Body of pancreas (tissue), 4 donors: ENCODE results near the gene TUBB2A. TPM values are rescaled to one million over a fixed set of nuclear protein-coding genes. Genes with fewer than 3 reads are reported as not detected.
"Not testable (repeated sequence)": the region's sequence is repeated elsewhere in the genome, so short reads cannot be mapped to it uniquely, and the experiment has no call there.

Source experiments
- ATAC-seq: fragments of 150-250 bp; one replicate; pipeline ENCODE4 v1.9.1; 2016
- DNase-seq, 4 donors: peaks; one replicate each; pipeline ENCODE4 v3.0.0-alpha.2; 2019
- H3K27ac ChIP-seq, 4 donors: fragments of 200-600 bp; sonication (generic); 1 replicate in 3 of 4; 2 replicates in 1 of 4; pipeline versions ENCODE4 v1.5.1 to v1.6.1; 2016 to 2019; ENCODE audit warnings: mild to moderate bottlenecking in 1 of 4, mixed read lengths in 1 of 4, moderate library complexity in 1 of 4
- H3K27me3 ChIP-seq, 2 donors: fragments of 200-600 bp; sonication (generic); one replicate each; pipeline ENCODE4 v1.6.0; 2016; ENCODE audit warnings: mild to moderate bottlenecking in 1 of 2
- H3K36me3 ChIP-seq, 2 donors: fragments of 200-600 bp; sonication (generic); replicated peaks in 1 of 2; 2 replicates each; pipeline ENCODE4 v1.5.1; 2016; ENCODE audit warnings: low read depth in 2 of 2; ENCODE audit not compliant: insufficient read depth in 1 of 2
- H3K4me1 ChIP-seq: fragments of 200-600 bp; sonication (generic); one replicate; pipeline ENCODE4 v1.6.0; 2016
- H3K4me3 ChIP-seq, 2 donors: fragments of 200-600 bp; sonication (generic); 1 replicate in 1 of 2; 2 replicates in 1 of 2; pipeline ENCODE4 v1.5.1; 2016 to 2019
- H3K9me3 ChIP-seq, 3 donors: fragments of 200-600 bp; sonication (generic); 1 replicate in 2 of 3; 2 replicates in 1 of 3; pipeline ENCODE4 v1.5.1; 2016
- CTCF ChIP-seq, 7 experiments: fragments of 450-650 bp in 4 of 7; fragments of 200-600 bp in 3 of 7; sonication (generic) in 3 of 7; IDR thresholded peaks; one replicate each; pipeline ENCODE4 v1.5.1; 2016 to 2019; ENCODE audit warnings: antibody characterized with exemption in 7 of 7
- POLR2A ChIP-seq, 3 donors: fragments of 450-650 bp; IDR thresholded peaks; one replicate each; pipeline ENCODE4 v1.6.1; 2016; ENCODE audit warnings: antibody characterized with exemption in 3 of 3, mild to moderate bottlenecking in 2 of 3
- WGBS, 2 donors: methylation state at CpG; one replicate each; pipeline ENCODE4 v1.1.5; 2017; 5-methylcytosine and 5-hydroxymethylcytosine counted together
- intact Hi-C: fragments of 100-400 bp; cut with DNase I; formaldehyde crosslinking; loops from one replicate; pipeline ENCODE4 v1.15.1; 2023
- total RNA-seq, 2 donors: library from RNA; depleted of rRNA; stranded (reverse); fragments of >200 nt; gene quantifications; one replicate each; pipeline ENCODE4 v1.1.0, GENCODE V29; 2016

Gene TUBB2A
- total RNA-seq, 2 donors from 2014 or later: 44.9 to 54.1 TPM

GRCh38 chr6:3162067-3162497 lies 4.7 kb upstream of the TUBB2A start:
- Histone ChIP-seq H3K27me3 (no peaks in the 10 kb centered on the region), H3K36me3 (no peaks in the 10 kb centered on the region), H3K4me3 (no peak overlapping the region), H3K9me3 (no peaks in the 10 kb centered on the region), H3K27ac (peak overlapping the region; percentile 88 to 98 (median 96)), H3K4me1 (peaks cover 33% of the 10 kb centered on the region)
- DNase-seq (peak in 1 of 4 donors; percentile 24), ATAC-seq (no peak)
- intact Hi-C loops: loop anchor here (5.0 to 10.0 kb wide), 2 partner anchors 40 to 93 kb away; partner anchors contain the start of gene PSMG4
- WGBS, 2 donors: 19 to 35% methylated on average over 6 to 7 of the region's 7 CpGs
- no peak for TF ChIP-seq POLR2A (IDR thresholded peaks at IDR 0.05)
- TF ChIP-seq CTCF (IDR thresholded peaks at IDR 0.05): no peak

DNA sequence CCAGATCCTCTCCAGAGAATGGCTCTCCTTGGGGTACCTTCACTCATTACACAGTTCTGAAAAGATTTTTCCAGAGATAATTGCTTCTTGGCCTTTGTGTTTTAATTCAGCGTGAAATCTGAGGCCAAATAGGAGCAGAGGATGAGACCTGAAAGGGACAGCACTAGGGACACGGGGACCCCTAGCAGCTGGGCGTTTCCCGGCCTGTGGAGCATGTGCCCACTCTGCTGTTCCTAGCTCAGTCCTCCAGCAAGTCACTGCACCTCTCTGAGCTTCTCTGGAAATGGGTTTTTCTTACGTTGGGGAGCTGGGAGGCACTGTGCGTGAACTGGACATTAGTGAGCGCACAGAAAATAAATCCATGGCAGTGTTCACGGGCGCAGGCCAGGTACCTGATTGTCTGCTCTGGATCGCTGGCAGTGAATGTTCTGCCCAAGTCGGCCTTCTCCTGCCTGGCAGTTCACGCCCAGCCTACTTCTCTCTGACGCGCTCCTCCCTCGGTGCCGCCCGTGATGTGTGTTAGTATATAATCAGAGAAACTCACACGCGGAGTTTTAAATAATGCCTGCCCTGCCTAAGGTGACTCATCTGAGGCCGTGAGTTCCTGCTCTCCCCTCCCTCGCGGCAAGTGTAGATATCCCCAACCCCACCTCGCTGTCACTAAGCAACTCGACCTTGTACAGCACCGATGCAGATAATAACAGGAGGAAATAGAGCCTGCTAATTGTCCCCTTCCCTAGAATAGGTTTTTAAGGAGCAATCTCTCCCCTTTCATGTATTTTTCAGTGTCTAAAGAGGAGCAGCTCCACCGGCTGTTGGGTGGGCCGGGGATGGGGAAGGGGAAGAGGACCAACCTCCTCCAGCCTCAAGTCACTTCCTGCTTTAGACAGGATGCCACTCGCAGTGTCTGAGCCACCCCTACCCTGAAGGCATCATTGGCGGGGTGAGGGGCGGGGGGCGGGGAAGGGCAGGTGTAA lies 2.7 kb upstream of the TUBB2A start:
- no peak overlapping the region for H3K4me3 ChIP-seq
- intact Hi-C loops: loop anchor here (5.0 to 10.0 kb wide), 2 partner anchors 38 to 95 kb away; partner anchors contain the start of gene PSMG4

GRCh38 chr6:3156184-3157130 lies 887 bp downstream of the TUBB2A start:
- 9 to 11% methylated on average over 21 to 29 of the region's 32 CpGs for WGBS, 2 donors
- Histone ChIP-seq H3K4me1 (peaks cover 47% of the 10 kb centered on the region), H3K27ac (peak overlapping the region; percentile 97 to 100 (median 98)), H3K4me3 (peak overlapping the region; percentile 67 to 97)
- peak in 2 of 4 donors; percentile 36 to 48 for DNase-seq
- ATAC-seq, H3K36me3 ChIP-seq, H3K27me3 ChIP-seq, H3K9me3 ChIP-seq, intact Hi-C loops: not testable (repeated sequence)
- TF ChIP-seq POLR2A (IDR thresholded peaks at IDR 0.05): peak in 1 of 3 donors; percentile 5

More for the DNA sequence above, 2.7 kb upstream of the TUBB2A start:
- DNase-seq: peak; percentile 88 to 95 (median 93)
- WGBS, 2 donors: 31 to 35% methylated on average over 28 to 31 of the region's 31 CpGs
- ATAC-seq: peak; percentile 70
- no peaks in the 10 kb centered on the region for H3K36me3 ChIP-seq
- no peaks in the 10 kb centered on the region for H3K27me3 ChIP-seq
- no peaks in the 10 kb centered on the region for H3K9me3 ChIP-seq
- H3K27ac ChIP-seq: peak overlapping the region; percentile 86 to 97 (median 92)
- H3K4me1 ChIP-seq: peaks cover 40% of the 10 kb centered on the region
- TF ChIP-seq CTCF (IDR thresholded peaks at IDR 0.05) (peak in 1 of 7 experiments; percentile 4), POLR2A (IDR thresholded peaks at IDR 0.05) (peak; percentile 89 to 95 (median 94))

DNA sequence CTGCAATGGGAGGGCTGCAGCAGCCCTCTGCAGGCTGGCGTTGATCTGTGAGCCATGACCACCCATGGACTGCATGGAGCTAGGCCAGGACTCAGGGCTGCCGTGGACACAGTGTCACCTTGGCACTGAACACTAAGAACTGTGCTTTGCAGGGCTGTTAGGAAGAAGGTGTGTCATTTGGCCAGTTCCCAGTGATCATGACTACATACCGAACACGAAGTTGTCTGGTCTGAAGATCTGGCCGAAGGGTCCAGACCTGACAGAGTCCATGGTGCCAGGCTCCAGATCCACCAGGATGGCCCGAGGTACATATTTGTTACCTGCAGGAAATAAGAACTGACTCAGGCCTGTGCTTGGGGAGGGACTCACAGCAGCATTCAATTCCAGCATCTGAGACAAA lies 1.9 kb downstream of the TUBB2A start:
- H3K4me3 ChIP-seq, H3K9me3 ChIP-seq, H3K36me3 ChIP-seq, ATAC-seq, intact Hi-C loops, H3K27me3 ChIP-seq: not testable (repeated sequence)
- peak overlapping the region in 2 of 4 donors; percentile 14 to 25 for H3K27ac ChIP-seq
- DNase-seq: peak in 2 of 4 donors; percentile 29 to 43
- WGBS, 2 donors: 44 to 60% methylated on average over 1 to 6 of the region's 6 CpGs
- peaks cover 41% of the 10 kb centered on the region for H3K4me1 ChIP-seq

DNA sequence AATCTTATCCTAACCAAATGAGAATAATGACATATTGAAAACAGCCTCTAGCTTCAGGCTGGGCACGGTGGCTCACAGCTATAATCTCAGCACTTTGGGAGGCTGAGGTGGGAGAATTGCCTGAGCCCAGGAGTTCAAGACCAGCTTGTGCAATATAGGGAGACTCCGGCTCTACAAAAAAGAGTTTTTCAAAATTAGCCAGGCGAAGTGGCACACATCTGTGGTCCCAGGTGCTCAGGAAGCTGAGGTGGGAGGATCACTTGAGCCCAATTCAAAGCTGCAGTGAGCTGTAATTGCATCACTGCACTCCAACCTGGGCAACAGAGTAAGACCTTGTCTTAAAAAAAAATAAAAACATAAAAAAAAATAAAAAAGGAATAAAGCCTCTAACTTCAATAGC lies 4.7 kb downstream of the TUBB2A start:
- WGBS, 2 donors: 65 to 74% methylated on average over 3 of the region's 3 CpGs
- intact Hi-C loops: no loop called here
- H3K4me1 ChIP-seq: peaks cover 27% of the 10 kb centered on the region
- no peak overlapping the region for H3K4me3 ChIP-seq
- TF ChIP-seq CTCF (IDR thresholded peaks at IDR 0.05): no peak
- no peak for TF ChIP-seq POLR2A (IDR thresholded peaks at IDR 0.05)
- no peaks in the 10 kb centered on the region for H3K36me3 ChIP-seq
- H3K9me3 ChIP-seq: no peaks in the 10 kb centered on the region
- DNase-seq (no peak), ATAC-seq (no peak)
- H3K27me3 ChIP-seq: no peaks in the 10 kb centered on the region
- no peak overlapping the region for H3K27ac ChIP-seq
